Fibroblast of mammary gland (primary cell): ENCODE data around the gene NR6A1.

Experiments used
- DNase-seq: peaks from one replicate; pipeline ENCODE4 v3.0.0-alpha.2; 2010; ENCODE audit warnings: low read depth
- H3K4me3 ChIP-seq: 2 replicates; pipeline ENCODE4 v1.5.1; 2011; ENCODE audit warnings: low read depth, mild to moderate bottlenecking, low read length, moderate library complexity; ENCODE audit not compliant: control insufficient read depth
- CTCF ChIP-seq: conservative IDR thresholded peaks from 2 replicates; pipeline ENCODE4 v1.5.1; 2011; ENCODE audit warnings: low read depth, low read length, inconsistent platforms; ENCODE audit not compliant: control insufficient read depth, insufficient read depth

Gene NR6A1

GRCh38 chr9:124789531-124789930, 18.4 kb upstream of the NR6A1 start:
- H3K4me3 ChIP-seq, result no peak overlapping the region

GRCh38 chr9:124788542-124789217, 17.6 kb upstream of the NR6A1 start:
- no peak overlapping the region for H3K4me3 ChIP-seq
- DNase-seq, result no peak
- TF ChIP-seq CTCF, result no peak

More at GRCh38 chr9:124789531-124789930, 18.4 kb upstream of the NR6A1 start:
- TF ChIP-seq CTCF, result no peak
- no peak for DNase-seq

- no peak overlapping the region for H3K4me3 ChIP-seq
- TF ChIP-seq CTCF, result no peak
- no peak for DNase-seq
Measured at GRCh38 chr9:124786881-124787573, 15.9 kb upstream of the NR6A1 start.

GRCh38 chr9:124784509-124784908, 13.4 kb upstream of the NR6A1 start:
- no peak for TF ChIP-seq CTCF
- H3K4me3 ChIP-seq, result no peak overlapping the region
- DNase-seq, result peak; percentile 77

GRCh38 chr9:124783830-124784229, 12.7 kb upstream of the NR6A1 start:
- TF ChIP-seq CTCF, result no peak
- no peak overlapping the region for H3K4me3 ChIP-seq
- DNase-seq, result no peak

- no peak for DNase-seq
- no peak for TF ChIP-seq CTCF
- H3K4me3 ChIP-seq, result no peak overlapping the region
Measured at GRCh38 chr9:124782661-124783574, 11.8 kb upstream of the NR6A1 start.
